GM12892 (cell line): ENCODE measurements around the gene KCNMA1.

Experiments used
- DNase-seq: peaks from one replicate; pipeline ENCODE4 v3.0.0; 2011; ENCODE audit not compliant: insufficient read length
- FAIRE-seq: peaks from 2 replicates; lab custom pipeline; 2011; peaks lifted over from hg19 to GRCh38; lab: Jason Lieb, UNC
- POLR2A ChIP-seq: IDR thresholded peaks from 2 replicates; pipeline ENCODE4 v1.6.1; 2011; ENCODE audit warnings: low read depth, low read length, control low read depth
- POLR2AphosphoS5 ChIP-seq: IDR thresholded peaks from 2 replicates; pipeline ENCODE4 v1.6.1; 2011; ENCODE audit warnings: low read depth, low read length, control low read depth
- TAF1 ChIP-seq: IDR thresholded peaks from 2 replicates; pipeline ENCODE4 v1.6.1; 2011; ENCODE audit warnings: low read depth, mild to moderate bottlenecking, control low read depth, low read length, borderline replicate concordance

The KCNMA1 gene

GRCh38 chr10:77267703-77268675 is 369.6 kb downstream of the KCNMA1 start:
- FAIRE-seq: no peak
- no peak for DNase-seq
- TF ChIP-seq POLR2AphosphoS5 (no peak), POLR2A (no peak), TAF1 (no peak)

- TF ChIP-seq POLR2A: no peak
- TF ChIP-seq TAF1: no peak
- TF ChIP-seq POLR2AphosphoS5: no peak
- DNase-seq (no peak), FAIRE-seq (no peak)
These were observed 371.4 kb downstream of the KCNMA1 start for GRCh38 chr10:77266242-77266641.

GRCh38 chr10:77264527-77264926 is 373.1 kb downstream of the KCNMA1 start:
- TF ChIP-seq POLR2A (no peak), TAF1 (no peak), POLR2AphosphoS5 (no peak)
- DNase-seq (no peak), FAIRE-seq (no peak)

GRCh38 chr10:77264107-77264506 is 373.5 kb downstream of the KCNMA1 start:
- DNase-seq: no peak
- no peak for TF ChIP-seq POLR2AphosphoS5
- no peak for TF ChIP-seq POLR2A
- no peak for TF ChIP-seq TAF1
- peak; percentile 79 for FAIRE-seq

- DNase-seq: no peak
- FAIRE-seq: peak; percentile 14
- TF ChIP-seq POLR2AphosphoS5: no peak
These were observed 373.9 kb downstream of the KCNMA1 start for GRCh38 chr10:77263700-77264099.

- TF ChIP-seq TAF1 (no peak), POLR2A (no peak), POLR2AphosphoS5 (no peak)
- no peak for FAIRE-seq
These were observed 376.5 kb downstream of the KCNMA1 start for GRCh38 chr10:77261146-77261545.

GRCh38 chr10:77259171-77259874 is 378.3 kb downstream of the KCNMA1 start:
- FAIRE-seq: no peak

More at GRCh38 chr10:77261146-77261545, 376.5 kb downstream of the KCNMA1 start:
- DNase-seq: no peak

GRCh38 chr10:77256346-77256745 is 381.3 kb downstream of the KCNMA1 start:
- no peak for DNase-seq
- no peak for TF ChIP-seq POLR2A
- no peak for TF ChIP-seq POLR2AphosphoS5
- no peak for TF ChIP-seq TAF1
- FAIRE-seq: no peak

More at GRCh38 chr10:77259171-77259874, 378.3 kb downstream of the KCNMA1 start:
- no peak for TF ChIP-seq POLR2A
- no peak for DNase-seq

GRCh38 chr10:77253556-77254064 is 384.0 kb downstream of the KCNMA1 start:
- no peak for FAIRE-seq
- DNase-seq: no peak
- TF ChIP-seq POLR2A (no peak), POLR2AphosphoS5 (no peak), TAF1 (no peak)

GRCh38 chr10:77253147-77253545 is 384.5 kb downstream of the KCNMA1 start:
- no peak for DNase-seq
- no peak for FAIRE-seq

GRCh38 chr10:77252380-77253146 is 385.0 kb downstream of the KCNMA1 start:
- TF ChIP-seq TAF1 (no peak), POLR2AphosphoS5 (no peak), POLR2A (no peak)

More at GRCh38 chr10:77253147-77253545, 384.5 kb downstream of the KCNMA1 start:
- TF ChIP-seq POLR2AphosphoS5 (no peak), TAF1 (no peak), POLR2A (no peak)

GRCh38 chr10:77251297-77252013 is 386.2 kb downstream of the KCNMA1 start:
- no peak for TF ChIP-seq POLR2A
- TF ChIP-seq POLR2AphosphoS5: no peak
- TF ChIP-seq TAF1: no peak
- DNase-seq (no peak), FAIRE-seq (no peak)

More at GRCh38 chr10:77252380-77253146, 385.0 kb downstream of the KCNMA1 start:
- DNase-seq (no peak), FAIRE-seq (no peak)
